ENCODE measurements around the gene C14orf180. TPM values are rescaled to one million over a fixed set of nuclear protein-coding genes. Genes with fewer than 3 reads are reported as not detected.

The C14orf180 gene
- total RNA-seq, 1 experiment from 2014 or later: not detected

DNA sequence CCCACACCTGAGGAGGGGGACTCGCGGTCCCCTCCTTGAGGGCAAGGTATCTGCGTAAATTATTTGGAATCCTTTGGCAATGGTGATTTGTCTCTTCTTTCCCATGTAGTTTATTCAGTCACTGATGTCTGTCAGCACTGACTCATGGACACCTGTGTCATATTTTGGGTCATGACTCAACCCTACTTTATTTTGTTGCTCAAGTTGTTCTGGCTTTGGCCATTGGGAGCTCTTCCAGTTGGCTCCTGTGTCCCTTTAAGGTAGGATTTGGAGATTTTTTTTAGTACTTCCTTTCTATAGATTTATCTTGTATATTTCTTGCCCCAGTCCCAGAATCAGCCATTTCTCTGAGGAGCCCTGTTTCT is 47.4 kb upstream of the C14orf180 start:
- no peaks in the 10 kb centered on the region for H3K9me3 ChIP-seq (ENCODE audit: low read length)
- H2AFZ ChIP-seq (ENCODE audit: low read length): no peak overlapping the region
- no peaks in the 10 kb centered on the region for H3K79me2 ChIP-seq (ENCODE audit: low read length)
- no peaks in the 10 kb centered on the region; the same call in 1 of the 2 replicates for H3K4me1 ChIP-seq (ENCODE audit: insufficient read depth, low read length)
- POLR2A ChIA-PET (ENCODE audit: unreplicated experiment): no interaction called here
- no peaks in the 10 kb centered on the region for H4K20me1 ChIP-seq (ENCODE audit: low read length)
- H3K4me2 ChIP-seq (ENCODE audit: low read length): no peak overlapping the region
- intact Hi-C loops (cut with micrococcal nuclease): no loop called here
- no peaks in the 10 kb centered on the region for H3F3A ChIP-seq (ENCODE audit: low read length, unreplicated experiment)
- no TSS peak for BruUV-seq (replicated peaks)
- DNase-seq (peak; percentile 78), ATAC-seq (peak; percentile 38; the same call in 1 of the 2 replicates)
- H3K36me3 ChIP-seq (ENCODE audit: low read depth, low read length): no peaks in the 10 kb centered on the region
- no peak overlapping the region for H3K27ac ChIP-seq (ENCODE audit: low read length)
- H3K4me3 ChIP-seq (ENCODE audit: low read length): no peak overlapping the region
- H3K9me2 ChIP-seq (replicated peaks; ENCODE audit: low read length): no peaks in the 10 kb centered on the region
- TF ChIP-seq EZH2phosphoT487 (IDR thresholded peaks at IDR 0.05; ENCODE audit: borderline replicate concordance, low read length) (no peak), EZH2 (IDR thresholded peaks at IDR 0.05; ENCODE audit: low read length, unreplicated experiment) (no peak)
- TF ChIP-seq, protein P1, sequence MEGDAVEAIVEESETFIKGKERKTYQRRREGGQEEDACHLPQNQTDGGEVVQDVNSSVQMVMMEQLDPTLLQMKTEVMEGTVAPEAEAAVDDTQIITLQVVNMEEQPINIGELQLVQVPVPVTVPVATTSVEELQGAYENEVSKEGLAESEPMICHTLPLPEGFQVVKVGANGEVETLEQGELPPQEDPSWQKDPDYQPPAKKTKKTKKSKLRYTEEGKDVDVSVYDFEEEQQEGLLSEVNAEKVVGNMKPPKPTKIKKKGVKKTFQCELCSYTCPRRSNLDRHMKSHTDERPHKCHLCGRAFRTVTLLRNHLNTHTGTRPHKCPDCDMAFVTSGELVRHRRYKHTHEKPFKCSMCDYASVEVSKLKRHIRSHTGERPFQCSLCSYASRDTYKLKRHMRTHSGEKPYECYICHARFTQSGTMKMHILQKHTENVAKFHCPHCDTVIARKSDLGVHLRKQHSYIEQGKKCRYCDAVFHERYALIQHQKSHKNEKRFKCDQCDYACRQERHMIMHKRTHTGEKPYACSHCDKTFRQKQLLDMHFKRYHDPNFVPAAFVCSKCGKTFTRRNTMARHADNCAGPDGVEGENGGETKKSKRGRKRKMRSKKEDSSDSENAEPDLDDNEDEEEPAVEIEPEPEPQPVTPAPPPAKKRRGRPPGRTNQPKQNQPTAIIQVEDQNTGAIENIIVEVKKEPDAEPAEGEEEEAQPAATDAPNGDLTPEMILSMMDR (conservative IDR thresholded peaks at IDR 0.05; ENCODE audit: low read depth, low read length): no peak
- peaks cover 57% of the 10 kb centered on the region for H3K27me3 ChIP-seq (ENCODE audit: low read length)
- CTCF ChIA-PET: no interaction called here
- H3K9ac ChIP-seq (ENCODE audit: low read length): no peak overlapping the region

DNA sequence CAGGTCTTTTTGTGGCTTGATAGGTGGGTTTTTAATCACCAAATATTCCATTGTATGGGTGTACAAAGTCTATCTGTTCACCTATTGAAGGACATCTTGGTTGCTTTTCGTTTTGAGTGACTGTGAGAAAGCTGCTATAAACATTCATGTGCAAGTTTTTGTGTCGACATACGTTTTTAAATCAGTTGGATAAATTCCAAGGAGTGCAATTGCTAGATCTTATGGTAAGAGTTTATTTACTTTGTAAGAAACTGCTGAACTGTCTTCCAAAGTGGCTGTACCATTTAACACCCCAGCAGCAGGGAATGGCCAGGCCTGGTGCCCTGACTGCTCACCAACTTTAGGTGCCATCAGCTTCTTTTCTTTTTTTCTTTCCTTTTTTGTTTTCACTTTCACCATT is 45.5 kb upstream of the C14orf180 start:
- no peak overlapping the region for H3K9ac ChIP-seq (ENCODE audit: low read length)
- ATAC-seq (no peak), DNase-seq (no peak)
- no peak overlapping the region for H3K27ac ChIP-seq (ENCODE audit: low read length)
- no peak overlapping the region for H3K4me2 ChIP-seq (ENCODE audit: low read length)
- H3K36me3 ChIP-seq (ENCODE audit: low read depth, low read length): no peaks in the 10 kb centered on the region
- peaks cover 57% of the 10 kb centered on the region for H3K27me3 ChIP-seq (ENCODE audit: low read length)
- H3K79me2 ChIP-seq (ENCODE audit: low read length): no peaks in the 10 kb centered on the region
- no peak overlapping the region for H3K4me3 ChIP-seq (ENCODE audit: low read length)
- TF ChIP-seq EZH2phosphoT487 (IDR thresholded peaks at IDR 0.05; ENCODE audit: borderline replicate concordance, low read length) (no peak), EZH2 (IDR thresholded peaks at IDR 0.05; ENCODE audit: low read length, unreplicated experiment) (no peak)
- TF ChIP-seq, protein P1 (conservative IDR thresholded peaks at IDR 0.05; ENCODE audit: low read depth, low read length): no peak
- no peaks in the 10 kb centered on the region for H3F3A ChIP-seq (ENCODE audit: low read length, unreplicated experiment)
- H4K20me1 ChIP-seq (ENCODE audit: low read length): no peaks in the 10 kb centered on the region
- ChIA-PET CTCF (no interaction called here), POLR2A (ENCODE audit: unreplicated experiment) (no interaction called here)
- no peaks in the 10 kb centered on the region for H3K9me3 ChIP-seq (ENCODE audit: low read length)
- H3K9me2 ChIP-seq (replicated peaks; ENCODE audit: low read length): no peaks in the 10 kb centered on the region
- H3K4me1 ChIP-seq (ENCODE audit: insufficient read depth, low read length): no peaks in the 10 kb centered on the region; the same call in 1 of the 2 replicates
- no peak overlapping the region for H2AFZ ChIP-seq (ENCODE audit: low read length)
- intact Hi-C loops (cut with micrococcal nuclease): no loop called here
- BruUV-seq (replicated peaks): no TSS peak

DNA sequence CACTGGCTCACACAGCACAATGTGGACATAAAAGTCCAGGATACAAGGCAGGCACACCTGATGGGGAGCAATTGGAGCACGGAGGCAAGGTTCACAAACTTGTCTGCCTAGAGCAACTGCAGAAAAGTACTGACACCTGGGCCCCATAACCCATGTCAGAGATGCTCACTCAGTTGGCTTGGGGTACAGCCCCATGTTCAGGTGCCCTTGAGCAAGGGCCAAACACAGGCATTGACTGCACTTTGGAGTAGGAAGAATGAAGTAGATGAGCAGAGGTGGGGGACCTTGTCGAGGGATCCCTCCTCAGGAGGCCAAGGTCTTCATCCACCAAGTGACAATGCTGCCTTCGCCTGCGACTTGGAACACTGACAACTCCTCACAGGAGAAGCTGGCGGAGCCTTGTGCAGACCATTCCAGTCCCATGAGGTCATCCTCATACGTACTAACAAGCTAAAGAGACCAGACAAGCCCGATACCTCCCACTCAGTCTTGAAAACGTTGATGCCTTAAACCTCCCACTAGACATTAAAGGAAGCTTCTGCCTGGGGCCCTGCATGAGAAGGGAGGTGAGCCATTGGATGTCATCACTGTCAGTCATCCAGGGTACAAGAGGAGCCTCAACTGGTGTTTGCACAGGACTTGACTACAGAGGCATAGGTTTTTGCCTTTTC is 42.5 kb upstream of the C14orf180 start:
- no peaks in the 10 kb centered on the region; the same call in 1 of the 2 replicates for H3K4me1 ChIP-seq (ENCODE audit: insufficient read depth, low read length)
- DNase-seq (peak; percentile 43), ATAC-seq (no peak)
- no peak overlapping the region for H3K27ac ChIP-seq (ENCODE audit: low read length)
- TF ChIP-seq EZH2phosphoT487 (IDR thresholded peaks at IDR 0.05; ENCODE audit: borderline replicate concordance, low read length) (no peak), EZH2 (IDR thresholded peaks at IDR 0.05; ENCODE audit: low read length, unreplicated experiment) (no peak)
- TF ChIP-seq, protein P1 (conservative IDR thresholded peaks at IDR 0.05; ENCODE audit: low read depth, low read length): no peak
- no peaks in the 10 kb centered on the region for H3K79me2 ChIP-seq (ENCODE audit: low read length)
- H3K36me3 ChIP-seq (ENCODE audit: low read depth, low read length): no peaks in the 10 kb centered on the region
- H2AFZ ChIP-seq (ENCODE audit: low read length): no peak overlapping the region
- no TSS peak for BruUV-seq (replicated peaks)
- H3K9me2 ChIP-seq (replicated peaks; ENCODE audit: low read length): no peaks in the 10 kb centered on the region
- H3K27me3 ChIP-seq (ENCODE audit: low read length): peaks cover 56% of the 10 kb centered on the region
- H3F3A ChIP-seq (ENCODE audit: low read length, unreplicated experiment): no peaks in the 10 kb centered on the region
- no peak overlapping the region for H3K9ac ChIP-seq (ENCODE audit: low read length)
- intact Hi-C loops (cut with micrococcal nuclease): no loop called here
- H3K4me2 ChIP-seq (ENCODE audit: low read length): no peak overlapping the region
- CTCF ChIA-PET: no interaction called here
- H3K4me3 ChIP-seq (ENCODE audit: low read length): no peak overlapping the region
- POLR2A ChIA-PET (ENCODE audit: unreplicated experiment): no interaction called here
- no peaks in the 10 kb centered on the region for H3K9me3 ChIP-seq (ENCODE audit: low read length)
- no peaks in the 10 kb centered on the region for H4K20me1 ChIP-seq (ENCODE audit: low read length)
